NCI-H2171 (cell line): ENCODE measurements around the gene KIF15.
"Not testable (repeated sequence)": the region's sequence is repeated elsewhere in the genome, so short reads cannot be mapped to it uniquely, and the experiment has no call there.

Source experiments
- DNase-seq: peaks from one replicate; lab custom pipeline; 2025; lab: John Stamatoyannopoulos, UW

The KIF15 gene

GRCh38 chr3:44827196-44827595 lies 65.6 kb downstream of the KIF15 start:
- DNase-seq: no peak

GRCh38 chr3:44831232-44831631 lies 69.6 kb downstream of the KIF15 start:
- DNase-seq: no peak

DNA sequence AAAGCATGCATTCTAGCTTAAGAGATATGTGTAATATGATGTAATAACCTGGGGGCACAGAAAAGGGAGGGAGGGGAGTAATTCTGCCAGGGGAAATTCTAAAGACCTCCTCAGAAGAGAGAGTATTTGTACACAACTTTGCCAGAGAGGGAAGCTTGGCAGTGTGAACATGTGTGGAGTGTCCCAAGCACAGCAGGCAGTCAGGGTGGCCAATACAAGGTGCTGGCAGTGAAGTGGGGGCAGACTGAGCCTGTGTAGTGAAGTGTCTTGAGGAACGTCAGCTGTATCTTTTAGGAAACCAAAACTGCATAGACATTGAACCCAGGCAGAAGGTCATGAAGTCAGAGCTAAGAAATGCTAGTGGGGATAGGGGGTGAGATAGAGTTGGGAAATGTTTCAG lies 70.4 kb downstream of the KIF15 start:
- no peak for DNase-seq

DNA sequence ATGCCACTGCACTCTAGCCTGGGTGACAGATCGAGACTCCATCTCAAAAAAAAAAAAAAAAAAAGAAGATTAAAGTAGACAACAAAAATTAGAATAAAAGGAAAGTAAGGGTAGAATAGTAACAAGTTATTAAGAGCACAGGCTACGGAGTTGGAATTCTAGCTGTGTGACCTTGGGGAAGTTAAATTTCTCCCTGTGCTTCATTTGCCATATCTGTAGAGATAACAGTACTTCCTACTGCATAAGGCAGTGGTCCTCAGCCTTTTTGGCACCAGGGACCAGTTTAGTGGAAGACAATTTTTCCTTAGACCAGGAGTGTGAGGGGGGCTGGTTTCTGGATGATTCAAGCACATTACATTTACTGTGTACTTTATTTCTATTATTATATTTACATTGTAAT lies 71.4 kb downstream of the KIF15 start:
- no peak for DNase-seq

DNA sequence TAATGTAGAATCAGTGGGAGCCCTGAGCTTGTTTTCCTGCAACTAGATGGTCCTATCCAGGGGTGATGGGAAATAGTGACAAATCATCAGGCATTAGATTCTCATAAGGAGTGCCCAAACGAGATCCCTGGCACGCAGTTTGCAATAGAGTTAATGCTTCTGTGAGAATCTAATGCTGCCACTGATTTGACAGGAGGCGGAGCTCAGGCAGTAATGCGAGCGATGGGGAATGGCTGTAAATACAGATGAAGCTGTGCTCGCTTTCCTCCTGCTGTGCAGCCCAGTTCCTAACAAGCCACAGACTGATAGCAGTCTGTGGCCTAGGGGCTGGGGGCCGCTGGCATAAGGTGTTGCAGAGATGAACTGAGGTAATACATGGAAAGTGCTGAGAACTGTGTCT lies 71.8 kb downstream of the KIF15 start:
- no peak for DNase-seq

- DNase-seq: no peak
These were observed 74.1 kb downstream of the KIF15 start for GRCh38 chr3:44835684-44836083.

- no peak for DNase-seq
These were observed 80.8 kb downstream of the KIF15 start for GRCh38 chr3:44842376-44842775.

GRCh38 chr3:44845528-44846520 lies 84.2 kb downstream of the KIF15 start:
- DNase-seq: no peak

GRCh38 chr3:44848634-44849033 lies 87.0 kb downstream of the KIF15 start:
- DNase-seq: no peak

DNA sequence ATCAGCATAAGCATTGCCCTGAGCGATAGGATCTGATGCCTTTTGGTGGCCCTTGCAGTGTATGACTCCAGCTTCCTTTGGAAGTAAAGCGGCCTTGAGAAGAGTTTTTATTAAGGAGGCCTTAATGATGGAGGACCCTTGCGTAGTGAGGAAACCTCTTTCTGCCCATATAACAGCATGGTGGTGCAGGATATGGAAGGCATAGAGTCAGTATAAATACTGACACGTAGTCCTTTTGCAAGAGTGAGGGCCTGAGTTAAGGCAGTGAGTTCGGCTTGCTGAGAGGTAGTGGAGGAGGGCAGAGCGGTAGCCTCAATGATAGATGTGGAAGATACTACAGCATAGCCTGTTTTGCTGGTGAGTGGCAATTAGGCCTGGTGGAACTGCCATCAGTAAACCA lies 95.1 kb downstream of the KIF15 start:
- DNase-seq: not testable (repeated sequence)

DNA sequence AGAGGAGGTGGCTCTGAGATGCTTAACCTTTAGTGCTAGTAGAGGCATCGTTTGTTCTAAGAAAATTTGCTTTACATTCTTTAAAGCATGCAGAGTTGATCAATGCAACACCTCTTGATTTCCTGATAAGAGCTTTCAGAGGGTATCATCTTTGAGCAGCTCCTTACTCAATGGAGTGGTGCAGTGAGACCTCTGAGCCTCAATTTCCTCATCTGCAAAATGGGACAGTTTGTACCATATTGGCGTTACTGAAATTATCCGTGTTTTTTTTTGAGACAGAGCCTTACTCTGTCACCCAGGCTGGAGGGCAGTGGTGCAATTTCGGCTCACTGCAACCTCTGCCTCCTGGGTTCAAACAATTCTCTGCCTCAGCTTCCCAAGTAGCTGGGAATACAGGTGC lies 98.5 kb downstream of the KIF15 start:
- DNase-seq: no peak

- peak; percentile 93 for DNase-seq
These were observed 100.0 kb downstream of the KIF15 start, which contains the start of gene TMEM42 for GRCh38 chr3:44861412-44862225. Gene TMEM42, plus strand, starts transcription at chr3:44861912. Its CDS starts 13 bp downstream, at chr3:44861925.

DNA sequence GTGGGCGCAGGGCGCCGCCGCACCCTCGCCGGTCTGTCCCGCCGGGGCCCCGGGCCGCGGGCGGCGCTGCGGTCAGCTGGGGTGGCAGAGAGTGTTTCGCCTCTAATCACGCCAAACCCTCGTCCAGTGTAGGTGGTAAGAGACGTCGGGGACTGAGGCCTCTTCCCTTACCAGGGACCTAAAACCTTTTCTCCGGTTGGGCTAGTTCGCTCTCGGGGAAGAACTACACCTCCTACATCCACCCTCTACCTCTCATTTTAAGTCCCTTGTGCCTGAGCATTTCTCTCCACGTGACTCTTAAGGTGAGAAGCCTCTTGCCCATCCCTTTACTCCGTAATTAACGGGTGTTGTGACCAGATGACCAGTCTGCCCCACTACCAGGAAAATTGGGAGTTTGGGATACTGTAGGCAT lies 100.6 kb downstream of the KIF15 start:
- no peak for DNase-seq

DNA sequence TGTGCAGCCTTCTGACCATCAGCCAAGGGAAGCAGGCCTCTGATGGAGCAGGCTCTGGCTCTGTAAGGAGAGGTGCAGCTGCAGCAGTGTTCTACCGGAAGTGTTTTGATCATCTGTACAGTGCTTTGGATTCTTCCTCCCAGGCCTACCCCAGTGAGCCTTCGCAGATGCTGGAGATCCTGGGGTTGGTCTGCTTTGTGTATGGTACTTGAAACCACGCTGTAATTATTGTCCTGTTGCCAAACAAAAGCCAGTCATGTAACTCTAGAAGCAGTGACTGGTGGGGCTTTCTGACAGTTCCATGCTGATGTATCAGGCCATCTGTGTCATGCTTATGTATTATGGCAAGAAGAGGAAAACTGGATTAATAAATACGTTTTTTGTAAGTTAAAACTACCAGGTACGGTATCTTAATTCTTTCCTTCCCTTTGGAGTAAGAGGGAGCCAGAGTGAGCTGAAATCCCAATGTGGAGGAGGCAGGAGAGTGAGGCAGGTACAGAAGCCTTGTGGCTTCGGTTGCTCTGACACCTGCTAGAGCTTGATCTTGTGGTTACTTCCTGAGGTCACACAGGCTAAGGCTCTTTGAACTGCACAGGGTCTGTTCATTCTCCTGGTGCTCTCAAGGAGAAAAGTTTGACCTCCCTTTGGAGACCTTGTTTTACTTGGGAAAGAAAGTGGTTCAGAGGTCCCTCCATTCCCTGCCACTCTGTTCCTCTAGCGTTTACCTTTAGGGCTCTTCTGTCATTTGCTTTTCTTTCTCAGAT lies 103.9 kb downstream of the KIF15 start:
- no peak for DNase-seq

GRCh38 chr3:44867421-44868111 lies 106.0 kb downstream of the KIF15 start:
- no peak for DNase-seq

- no peak for DNase-seq
These were observed 108.9 kb downstream of the KIF15 start for GRCh38 chr3:44870375-44871061.

DNA sequence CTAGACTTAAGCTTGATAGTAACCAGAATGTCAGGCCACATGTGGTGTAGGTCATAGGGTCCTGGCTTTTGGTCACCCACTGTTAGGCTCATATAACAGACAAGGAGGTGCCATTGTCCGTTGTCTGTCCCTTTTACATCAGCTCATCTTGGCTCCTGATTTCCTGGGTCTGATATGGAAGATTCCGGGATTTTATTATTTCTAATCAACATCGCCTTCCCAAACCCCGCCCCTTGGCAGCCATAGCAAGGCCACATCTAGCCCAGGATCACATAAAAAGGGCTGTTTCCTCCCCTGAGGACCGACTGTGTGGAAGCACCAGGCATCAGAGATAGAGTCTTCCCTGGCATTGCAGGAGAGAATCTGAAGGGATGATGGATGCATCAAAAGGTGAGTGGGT lies 112.7 kb downstream of the KIF15 start, which contains the start of gene TGM4:
TSS of gene TGM4 (plus strand) at position 301 of the 400 bp plus-strand sequence. CDS start at position 372, 71 bp downstream.
- no peak for DNase-seq

- DNase-seq: no peak
These were observed 114.0 kb downstream of the KIF15 start for GRCh38 chr3:44875596-44875995.

DNA sequence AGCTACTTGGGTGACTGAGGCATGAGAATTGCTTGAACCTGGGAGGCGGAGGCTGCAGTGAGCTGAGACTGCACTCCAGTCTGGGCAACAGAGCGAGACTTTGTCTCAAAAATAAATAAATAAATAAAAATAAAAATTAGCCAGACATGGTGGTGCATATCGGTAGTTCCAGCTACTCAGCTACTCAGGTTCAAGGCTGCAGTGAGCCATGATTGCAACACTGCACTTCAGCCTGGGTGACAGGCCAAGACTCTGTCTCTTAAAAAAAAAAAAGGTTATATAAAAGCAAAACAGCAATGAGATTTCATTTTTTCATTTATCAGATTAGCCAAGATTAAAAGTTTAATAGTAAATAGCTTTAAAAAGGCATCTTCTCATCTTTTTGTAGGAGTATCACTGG lies 115.7 kb downstream of the KIF15 start:
- no peak for DNase-seq

DNA sequence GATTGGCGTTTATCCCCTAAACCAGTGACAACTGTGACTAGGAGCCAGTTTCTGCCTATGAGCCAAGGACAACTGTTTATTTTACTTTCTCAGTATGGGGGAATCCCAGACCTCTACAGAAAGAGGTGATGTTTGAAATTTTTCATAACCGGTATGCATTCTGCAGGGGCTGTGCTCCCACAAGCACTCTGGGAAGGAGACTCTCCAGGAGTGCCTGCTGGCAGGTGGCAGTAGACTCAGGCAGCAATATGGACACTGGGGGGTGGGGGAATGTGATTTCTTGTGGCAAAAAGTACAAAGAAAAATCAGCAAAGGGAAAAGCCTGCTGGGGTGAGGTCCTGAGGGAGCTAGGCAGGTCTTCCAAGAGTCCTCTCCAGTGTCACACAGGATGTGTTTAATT lies 118.7 kb downstream of the KIF15 start:
- DNase-seq: no peak
